Nephron (organoid): ENCODE measurements around the gene GUCD1.
A peak's percentile ranks its signal among the peaks of the same experiment; 100 is the strongest.

Experiments used
- H3K27ac Mint-ChIP-seq, 3 experiments: 2 replicates each; pipeline ENCODE4 v1.8.0; 2020; ENCODE audit warnings: mixed read lengths in 3 of 3, mild to moderate bottlenecking in 2 of 3, moderate library complexity in 1 of 3
- H3K27me3 Mint-ChIP-seq: 2 replicates; pipeline ENCODE4 v1.8.0; 2021; ENCODE audit warnings: low read depth, mild to moderate bottlenecking, moderate library complexity, mixed read lengths
- H3K36me3 Mint-ChIP-seq: 2 replicates; pipeline ENCODE4 v1.8.0; 2020; ENCODE audit warnings: low read depth, mixed read lengths
- H3K4me1 Mint-ChIP-seq: 2 replicates; pipeline ENCODE4 v1.8.0; 2020; ENCODE audit warnings: mixed read lengths
- H3K4me3 Mint-ChIP-seq, 3 experiments: 2 replicates each; pipeline ENCODE4 v1.8.0; 2020; ENCODE audit warnings: mild to moderate bottlenecking in 3 of 3, mixed read lengths in 3 of 3, moderate library complexity in 2 of 3
- H3K9me3 Mint-ChIP-seq: 2 replicates; pipeline ENCODE4 v1.8.0; 2020; ENCODE audit warnings: mixed read lengths
- CTCF ChIP-seq, 3 experiments: fragments of 200-600 bp; sonication (generic); IDR thresholded peaks; one replicate each; pipeline ENCODE4 v1.5.0; 2021; ENCODE audit warnings: antibody characterized with exemption in 3 of 3; ENCODE audit not compliant: unreplicated experiment in 3 of 3

GUCD1 gene

GRCh38 chr22:24494167-24494527 lies 60.8 kb downstream of the GUCD1 start:
- Mint-ChIP-seq H3K27me3 (peaks cover 67% of the 10 kb centered on the region), H3K36me3 (no peaks in the 10 kb centered on the region), H3K4me3 (peak overlapping the region in 2 of 3 experiments; percentile 31 to 38), H3K4me1 (peaks cover 17% of the 10 kb centered on the region), H3K27ac (no peak overlapping the region), H3K9me3 (no peaks in the 10 kb centered on the region)
- TF ChIP-seq CTCF (IDR thresholded peaks at IDR 0.05; ENCODE audit: unreplicated experiment in 3 of 3), result no peak

- H3K36me3 Mint-ChIP-seq, result no peaks in the 10 kb centered on the region
- no peak for TF ChIP-seq CTCF (IDR thresholded peaks at IDR 0.05; ENCODE audit: unreplicated experiment in 3 of 3)
- H3K27me3 Mint-ChIP-seq, result peaks cover 61% of the 10 kb centered on the region
- no peaks in the 10 kb centered on the region for H3K9me3 Mint-ChIP-seq
- H3K27ac Mint-ChIP-seq, result no peak overlapping the region
- H3K4me1 Mint-ChIP-seq, result peaks cover 17% of the 10 kb centered on the region
- no peak overlapping the region for H3K4me3 Mint-ChIP-seq
Measured at GRCh38 chr22:24492391-24492790, 62.5 kb downstream of the GUCD1 start.
